Activated CD4-positive, alpha-beta memory T cell treated with anti-CD3 and anti-CD28 coated beads, Interleukin-2, amount 10 ng/mL, durations not matched to agents 7 days and 5 days (primary cell): ENCODE results near the gene COL13A1. TPM values are rescaled to one million over a fixed set of nuclear protein-coding genes. Genes with fewer than 3 reads are reported as not detected.

Experiments
- CTCF ChIA-PET: fragments of 350-600 bp; sonication (Branson Sonifier 250); formaldehyde crosslinking; loops from one replicate; lab custom pipeline; 2021; ENCODE audit warnings: antibody characterized with exemption, inconsistent platforms; lab: Charles Lee
- POLR2A ChIA-PET: fragments of 350-600 bp; sonication (Branson Sonifier 250); formaldehyde crosslinking; loops from one replicate; lab custom pipeline; 2021; ENCODE audit warnings: antibody characterized with exemption; lab: Charles Lee
- DNase-seq: peaks from one replicate; pipeline ENCODE4 v3.0.0-alpha.2; 2020
- H3K27ac Mint-ChIP-seq: one replicate; pipeline ENCODE4 v1.8.0; 2021; ENCODE audit warnings: mild to moderate bottlenecking, mixed read lengths
- H3K27me3 Mint-ChIP-seq: one replicate; pipeline ENCODE4 v1.8.0; 2021; ENCODE audit warnings: mixed read lengths
- H3K36me3 Mint-ChIP-seq: one replicate; pipeline ENCODE4 v1.8.0; 2021; ENCODE audit warnings: low read depth, mixed read lengths
- H3K4me1 Mint-ChIP-seq: one replicate; pipeline ENCODE4 v1.8.0; 2021; ENCODE audit warnings: mixed read lengths
- H3K4me3 Mint-ChIP-seq: one replicate; pipeline ENCODE4 v1.8.0; 2021; ENCODE audit warnings: mild to moderate bottlenecking, mixed read lengths
- H3K9me3 Mint-ChIP-seq: one replicate; pipeline ENCODE4 v1.8.0; 2021; ENCODE audit warnings: mixed read lengths
- total RNA-seq, 2 experiments: library from RNA; stranded (reverse); gene quantifications; one replicate each; pipeline ENCODE4 v1.2.3, GENCODE V29; 2021

The COL13A1 gene
- total RNA-seq, 2 experiments from 2014 or later: not detected

DNA sequence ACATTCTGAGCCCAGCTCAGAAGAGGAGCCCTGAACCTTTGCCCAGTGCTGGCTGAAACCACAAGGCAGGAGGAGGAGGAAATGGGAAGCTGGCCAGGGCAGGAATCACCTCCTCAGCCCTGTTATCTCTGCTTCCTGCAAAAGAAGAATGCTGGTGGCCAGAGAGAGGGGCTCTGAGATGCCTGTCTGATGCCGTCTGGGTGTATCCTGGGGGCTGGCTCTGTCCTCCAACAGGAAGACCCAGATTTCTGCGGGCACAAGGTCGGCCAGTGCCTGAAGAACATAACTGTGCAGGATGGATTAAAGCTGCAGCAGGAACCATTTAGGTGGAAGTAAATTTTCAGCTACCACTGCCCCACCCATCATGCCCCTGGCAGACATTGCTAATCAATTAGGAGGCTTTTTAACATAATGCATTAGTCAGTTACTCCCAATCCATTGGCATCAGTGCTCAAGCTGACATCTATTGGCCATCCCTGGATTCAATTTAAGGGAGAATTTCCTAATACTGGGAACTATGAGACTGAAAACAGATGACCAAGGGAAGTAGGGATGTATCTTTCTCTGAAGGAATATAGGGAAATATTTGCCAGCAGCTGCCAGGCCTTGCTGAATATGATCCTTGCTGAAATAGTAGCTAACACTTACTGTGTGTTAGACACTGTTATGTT lies 67.7 kb downstream of the COL13A1 start:
- H3K27ac Mint-ChIP-seq: no peak overlapping the region
- no peak overlapping the region for H3K4me3 Mint-ChIP-seq
- POLR2A ChIA-PET: no interaction called here
- H3K9me3 Mint-ChIP-seq: no peaks in the 10 kb centered on the region
- DNase-seq: no peak
- H3K4me1 Mint-ChIP-seq: no peaks in the 10 kb centered on the region
- CTCF ChIA-PET: interaction anchor here (1.5 kb wide), 1 partner anchor 8 kb away, joined by 4 read pairs; no protein-coding TSS in a partner anchor
- H3K27me3 Mint-ChIP-seq: peaks cover 12% of the 10 kb centered on the region
- H3K36me3 Mint-ChIP-seq: no peaks in the 10 kb centered on the region

GRCh38 chr10:69870591-69870990 lies 68.9 kb downstream of the COL13A1 start:
- Mint-ChIP-seq H3K27me3 (peaks cover 12% of the 10 kb centered on the region), H3K4me1 (no peaks in the 10 kb centered on the region), H3K4me3 (no peak overlapping the region), H3K9me3 (no peaks in the 10 kb centered on the region), H3K27ac (no peak overlapping the region), H3K36me3 (no peaks in the 10 kb centered on the region)
- CTCF ChIA-PET: interaction anchor here (1.5 to 1.9 kb wide), 2 partner anchors 9 to 44 kb away, joined by 4 to 6 read pairs; no protein-coding TSS in a partner anchor
- no peak for DNase-seq
- POLR2A ChIA-PET: no interaction called here

DNA sequence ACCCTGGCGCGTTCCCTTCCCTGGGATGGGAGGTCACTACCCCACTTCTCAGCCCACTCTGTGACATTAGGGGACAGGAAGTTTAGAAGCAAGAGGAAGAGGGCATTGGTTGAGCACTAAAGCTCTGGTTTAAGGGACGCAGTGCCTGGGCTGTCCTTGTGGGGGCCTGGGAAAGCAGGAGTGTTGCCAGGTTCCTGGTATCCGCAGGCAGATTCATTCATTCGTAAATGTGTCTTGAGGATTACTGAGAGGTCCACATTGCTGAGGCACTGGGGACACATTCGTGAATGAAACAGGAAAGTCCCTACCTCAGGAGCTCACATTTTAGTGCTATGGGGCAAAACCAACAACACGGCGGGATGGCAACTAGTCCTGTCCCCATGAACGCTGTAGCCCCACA lies 69.4 kb downstream of the COL13A1 start:
- no peak overlapping the region for H3K4me3 Mint-ChIP-seq
- H3K27me3 Mint-ChIP-seq: peaks cover 12% of the 10 kb centered on the region
- POLR2A ChIA-PET: no interaction called here
- no peaks in the 10 kb centered on the region for H3K36me3 Mint-ChIP-seq
- H3K9me3 Mint-ChIP-seq: no peaks in the 10 kb centered on the region
- H3K27ac Mint-ChIP-seq: no peak overlapping the region
- no peaks in the 10 kb centered on the region for H3K4me1 Mint-ChIP-seq
- no peak for DNase-seq
- CTCF ChIA-PET: interaction anchor here (1.9 kb wide), 1 partner anchor 43 kb away, joined by 6 read pairs; no protein-coding TSS in a partner anchor

DNA sequence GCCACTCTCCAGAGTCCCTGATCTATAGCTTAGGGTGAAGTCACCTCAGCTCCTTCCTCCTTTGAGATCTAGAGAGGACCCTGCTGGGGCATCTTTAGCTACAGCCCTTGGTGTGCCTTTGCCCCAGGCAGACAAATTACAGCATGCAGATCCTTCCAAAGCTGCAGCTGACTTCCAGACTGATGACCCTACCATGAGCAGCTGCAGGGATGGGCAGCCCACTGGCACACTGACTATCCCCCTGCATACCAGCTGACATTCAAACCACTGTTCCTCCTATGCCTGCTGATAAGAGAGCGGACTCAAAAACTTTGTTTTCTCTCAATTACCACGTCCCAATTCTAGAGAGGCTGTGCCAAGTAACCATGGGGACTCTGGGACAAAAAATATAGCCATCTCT lies 70.6 kb downstream of the COL13A1 start:
- H3K9me3 Mint-ChIP-seq: no peaks in the 10 kb centered on the region
- no peak overlapping the region for H3K27ac Mint-ChIP-seq
- peaks cover 12% of the 10 kb centered on the region for H3K27me3 Mint-ChIP-seq
- ChIA-PET POLR2A (no interaction called here), CTCF (no interaction called here)
- no peaks in the 10 kb centered on the region for H3K36me3 Mint-ChIP-seq
- H3K4me1 Mint-ChIP-seq: no peaks in the 10 kb centered on the region
- no peak overlapping the region for H3K4me3 Mint-ChIP-seq
- no peak for DNase-seq

GRCh38 chr10:69873135-69873639 lies 71.5 kb downstream of the COL13A1 start:
- DNase-seq: no peak
- POLR2A ChIA-PET: no interaction called here
- Mint-ChIP-seq H3K27me3 (peaks cover 12% of the 10 kb centered on the region), H3K36me3 (no peaks in the 10 kb centered on the region), H3K4me1 (no peaks in the 10 kb centered on the region), H3K27ac (no peak overlapping the region), H3K9me3 (no peaks in the 10 kb centered on the region), H3K4me3 (no peak overlapping the region)
- CTCF ChIA-PET: no interaction called here

GRCh38 chr10:69874449-69874848 lies 72.7 kb downstream of the COL13A1 start:
- no peak for DNase-seq
- no peak overlapping the region for H3K4me3 Mint-ChIP-seq
- H3K27me3 Mint-ChIP-seq: peaks cover 16% of the 10 kb centered on the region
- no peaks in the 10 kb centered on the region for H3K9me3 Mint-ChIP-seq
- ChIA-PET CTCF (no interaction called here), POLR2A (no interaction called here)
- no peaks in the 10 kb centered on the region for H3K36me3 Mint-ChIP-seq
- no peak overlapping the region for H3K27ac Mint-ChIP-seq
- no peaks in the 10 kb centered on the region for H3K4me1 Mint-ChIP-seq

DNA sequence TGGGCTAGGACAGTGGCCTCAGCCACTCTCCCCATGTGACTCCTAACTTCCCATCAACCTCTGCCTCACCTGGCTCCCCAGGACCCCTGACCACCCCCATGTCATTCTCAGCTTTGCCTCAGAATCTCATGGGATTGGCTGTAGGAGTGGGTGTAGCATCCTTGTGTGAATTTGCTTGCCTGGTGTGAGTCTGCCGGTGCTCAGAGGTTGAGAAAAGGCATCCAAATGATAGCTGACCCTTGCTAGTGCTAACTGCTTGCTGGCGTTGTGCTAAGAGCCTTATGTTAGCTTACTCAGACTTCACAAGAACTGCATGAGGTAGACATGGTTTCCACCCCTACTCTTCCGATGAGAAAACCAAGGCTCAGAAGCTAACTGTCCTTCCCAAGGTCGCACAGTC lies 74.2 kb downstream of the COL13A1 start:
- DNase-seq: no peak
- POLR2A ChIA-PET: no interaction called here
- no peaks in the 10 kb centered on the region for H3K4me1 Mint-ChIP-seq
- H3K27ac Mint-ChIP-seq: no peak overlapping the region
- no peaks in the 10 kb centered on the region for H3K9me3 Mint-ChIP-seq
- H3K4me3 Mint-ChIP-seq: no peak overlapping the region
- H3K27me3 Mint-ChIP-seq: peaks cover 10% of the 10 kb centered on the region
- H3K36me3 Mint-ChIP-seq: no peaks in the 10 kb centered on the region
- CTCF ChIA-PET: interaction anchor here (1.2 kb wide), 1 partner anchor 82 kb away, joined by 3 read pairs; no protein-coding TSS in a partner anchor

GRCh38 chr10:69876286-69876685 lies 74.6 kb downstream of the COL13A1 start:
- Mint-ChIP-seq H3K27ac (no peak overlapping the region), H3K4me3 (no peak overlapping the region), H3K9me3 (no peaks in the 10 kb centered on the region), H3K36me3 (no peaks in the 10 kb centered on the region), H3K27me3 (peaks cover 8% of the 10 kb centered on the region), H3K4me1 (no peaks in the 10 kb centered on the region)
- DNase-seq: no peak
- POLR2A ChIA-PET: no interaction called here
- CTCF ChIA-PET: interaction anchor here (1.2 kb wide), 1 partner anchor 82 kb away, joined by 3 read pairs; no protein-coding TSS in a partner anchor

DNA sequence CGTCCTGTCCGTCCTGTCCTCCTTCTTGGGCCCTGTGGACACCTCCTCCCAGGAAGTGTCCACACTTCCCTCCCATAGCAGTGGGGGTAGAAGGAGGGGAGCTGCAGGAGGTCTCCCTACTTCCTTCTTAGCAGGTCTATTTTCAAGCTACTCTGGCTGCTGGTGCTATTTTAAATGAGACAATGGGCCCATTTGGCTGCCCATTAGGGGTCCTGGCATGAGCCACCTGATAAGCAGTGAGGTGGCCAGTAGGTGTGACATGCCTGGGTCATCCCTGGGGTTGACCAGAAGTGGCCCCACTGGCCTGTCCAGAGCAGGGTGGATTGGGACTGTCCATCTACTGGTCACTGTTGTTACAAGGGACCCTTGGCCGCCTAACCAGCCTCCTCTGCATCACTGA lies 75.2 kb downstream of the COL13A1 start:
- Mint-ChIP-seq H3K9me3 (no peaks in the 10 kb centered on the region), H3K27me3 (peaks cover 8% of the 10 kb centered on the region), H3K4me3 (no peak overlapping the region), H3K36me3 (no peaks in the 10 kb centered on the region), H3K27ac (no peak overlapping the region), H3K4me1 (no peaks in the 10 kb centered on the region)
- CTCF ChIA-PET: interaction anchor here (1.2 kb wide), 1 partner anchor 81 kb away, joined by 3 read pairs; no protein-coding TSS in a partner anchor
- POLR2A ChIA-PET: no interaction called here
- no peak for DNase-seq

DNA sequence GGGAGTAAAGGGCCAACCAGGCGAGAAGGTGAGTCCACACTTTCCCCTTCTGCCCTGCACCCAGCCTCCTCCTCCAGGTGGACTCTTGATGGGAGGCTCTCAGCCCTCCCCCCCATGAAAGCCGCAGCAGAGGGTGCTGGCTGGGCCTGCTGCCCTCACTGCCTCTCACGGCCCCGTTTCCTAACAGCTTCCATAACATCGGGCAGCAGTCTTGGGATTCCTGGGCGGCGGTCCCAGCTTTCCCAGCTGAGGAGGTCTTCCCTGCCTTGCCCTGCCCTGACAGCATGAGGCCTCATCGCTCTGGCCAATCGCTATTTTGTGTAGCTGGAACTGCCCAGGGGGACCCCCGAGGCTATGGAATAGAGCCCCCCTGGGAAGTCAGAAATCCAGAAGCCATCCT lies 76.3 kb downstream of the COL13A1 start:
- ChIA-PET POLR2A (no interaction called here), CTCF (no interaction called here)
- H3K27me3 Mint-ChIP-seq: peaks cover 5% of the 10 kb centered on the region
- H3K4me1 Mint-ChIP-seq: no peaks in the 10 kb centered on the region
- no peak overlapping the region for H3K4me3 Mint-ChIP-seq
- no peak for DNase-seq
- H3K9me3 Mint-ChIP-seq: no peaks in the 10 kb centered on the region
- no peaks in the 10 kb centered on the region for H3K36me3 Mint-ChIP-seq
- no peak overlapping the region for H3K27ac Mint-ChIP-seq

- Mint-ChIP-seq H3K27me3 (peaks cover 12% of the 10 kb centered on the region), H3K36me3 (no peaks in the 10 kb centered on the region), H3K27ac (no peak overlapping the region), H3K4me3 (no peak overlapping the region), H3K4me1 (no peaks in the 10 kb centered on the region), H3K9me3 (no peaks in the 10 kb centered on the region)
- ChIA-PET CTCF (interaction anchor here (1.0 kb wide), 1 partner anchor 36 kb away, joined by 3 read pairs; no protein-coding TSS in a partner anchor), POLR2A (no interaction called here)
- DNase-seq: no peak
Measured at GRCh38 chr10:69878951-69879350, 77.2 kb downstream of the COL13A1 start.

- ChIA-PET POLR2A (no interaction called here), CTCF (interaction anchor here (1.0 kb wide), 2 partner anchors 22 to 35 kb away, joined by 3 read pairs; no protein-coding TSS in a partner anchor)
- Mint-ChIP-seq H3K27me3 (peaks cover 15% of the 10 kb centered on the region), H3K4me1 (no peaks in the 10 kb centered on the region), H3K36me3 (no peaks in the 10 kb centered on the region), H3K9me3 (no peaks in the 10 kb centered on the region), H3K27ac (no peak overlapping the region), H3K4me3 (no peak overlapping the region)
- DNase-seq: no peak
Measured at GRCh38 chr10:69879634-69880257, 78.0 kb downstream of the COL13A1 start.

GRCh38 chr10:69880301-69881081 lies 78.8 kb downstream of the COL13A1 start:
- Mint-ChIP-seq H3K27ac (no peak overlapping the region), H3K27me3 (peaks cover 15% of the 10 kb centered on the region), H3K9me3 (no peaks in the 10 kb centered on the region), H3K36me3 (no peaks in the 10 kb centered on the region), H3K4me1 (no peaks in the 10 kb centered on the region), H3K4me3 (no peak overlapping the region)
- ChIA-PET POLR2A (no interaction called here), CTCF (interaction anchor here (1.0 kb wide), 1 partner anchor 21 kb away, joined by 3 read pairs; no protein-coding TSS in a partner anchor)
- DNase-seq: no peak
